GM12878 (cell line): Measurements from ENCODE around the gene SIRT5. TPM values are rescaled to one million over a fixed set of nuclear protein-coding genes. Genes with fewer than 3 reads are reported as not detected.

Experiments used
- ATAC-seq: fragments of 200-7000 bp; cut with Tn5 transposase; 3 replicates; pipeline ENCODE4 v1.9.1; 2020; ENCODE audit warnings: mild to moderate bottlenecking, moderate library complexity
- BruUV-seq: library from RNA; stranded (reverse); fragments of 400-500 nt; replicated peaks from 2 replicates; lab custom pipeline; 2021; lab: Mats Ljungman, UMichigan
- CTCF ChIA-PET: fragments of 300-600 bp; sonication (Branson Sonifier 250); formaldehyde crosslinking; extraction: SDS; loops from one replicate; lab custom pipeline; 2021; ENCODE audit warnings: inconsistent platforms; lab: Yijun Ruan, JAX
- POLR2A ChIA-PET: fragments of 350-600 bp; formaldehyde crosslinking; extraction: SDS; loops from one replicate; lab custom pipeline; 2021; ENCODE audit warnings: inconsistent platforms; lab: Charles Lee
- RAD21 ChIA-PET: fragments of 300-600 bp; sonication (Branson Sonifier 250); formaldehyde crosslinking; loops from one replicate; lab custom pipeline; 2023; ENCODE audit warnings: antibody characterized with exemption; ENCODE audit not compliant: unreplicated experiment; lab: Charles Lee
- SMC1A ChIA-PET: fragments of 300-600 bp; sonication (Branson Sonifier 250); formaldehyde crosslinking; loops from one replicate; lab custom pipeline; 2023; ENCODE audit not compliant: unreplicated experiment, uncharacterized antibody; lab: Charles Lee
- DNase-seq: peaks from one replicate; pipeline ENCODE4 v3.0.0-alpha.2; 2011; ENCODE audit warnings: low read depth, low spot score
- FAIRE-seq: peaks from 3 replicates; lab custom pipeline; 2011; peaks lifted over from hg19 to GRCh38; lab: Jason Lieb, UNC
- H2AFZ ChIP-seq: 2 replicates; pipeline ENCODE4 v1.6.0; 2011; ENCODE audit warnings: low read depth, low read length, control low read depth; ENCODE audit not compliant: control insufficient read depth
- H3K27ac ChIP-seq: 2 replicates; pipeline ENCODE4 v1.5.1; 2011; ENCODE audit warnings: control low read depth; ENCODE audit not compliant: control insufficient read depth, insufficient read depth
- H3K27me3 ChIP-seq, 2 experiments: replicated peaks in 1 of 2; 2 replicates each; pipeline versions ENCODE4 v1.6.0 to v1.6.1; 2011; ENCODE audit warnings: low read length in 1 of 2; ENCODE audit not compliant: control insufficient read depth in 2 of 2, insufficient read depth in 2 of 2
- H3K36me3 ChIP-seq, 2 experiments: 2 replicates each; pipeline ENCODE4 v1.5.1; 2011; ENCODE audit warnings: low read length in 1 of 2; ENCODE audit not compliant: control insufficient read depth in 2 of 2, insufficient read depth in 2 of 2
- H3K4me1 ChIP-seq: 2 replicates; pipeline ENCODE4 v1.6.1; 2011; ENCODE audit warnings: mild to moderate bottlenecking, low read length, moderate library complexity, mixed read lengths; ENCODE audit not compliant: control insufficient read depth, insufficient read depth
- H3K4me2 ChIP-seq: 2 replicates; pipeline ENCODE4 v1.6.0; 2011; ENCODE audit warnings: control low read depth; ENCODE audit not compliant: control insufficient read depth, insufficient read depth
- H3K4me3 ChIP-seq: fragments of 200-600 bp; sonication (generic); 2 replicates; pipeline ENCODE4 v1.5.1; 2016
- H3K79me2 ChIP-seq: 2 replicates; pipeline ENCODE4 v1.6.0; 2011; ENCODE audit warnings: low read length; ENCODE audit not compliant: control insufficient read depth, insufficient read depth
- H3K9ac ChIP-seq: 2 replicates; pipeline ENCODE4 v1.8.0; 2011; ENCODE audit warnings: low read length, control low read depth, mixed read lengths; ENCODE audit not compliant: control insufficient read depth, insufficient read depth
- H3K9me3 ChIP-seq: replicated peaks from 3 replicates; pipeline ENCODE4 v1.5.1; 2011; ENCODE audit warnings: mild to moderate bottlenecking, low read length; ENCODE audit not compliant: control insufficient read depth, insufficient read depth
- H4K20me1 ChIP-seq: 2 replicates; pipeline ENCODE4 v1.6.0; 2011; ENCODE audit not compliant: control insufficient read depth, insufficient read depth
- BCL3 ChIP-seq: IDR thresholded peaks from 2 replicates; pipeline ENCODE4 v1.6.1; 2011; ENCODE audit warnings: borderline replicate concordance, low read depth, mild to moderate bottlenecking, moderate library complexity, low read length; ENCODE audit not compliant: insufficient read depth, poor library complexity, severe bottlenecking
- FOS ChIP-seq: IDR thresholded peaks from 3 replicates; pipeline ENCODE4 v1.6.1; 2011; ENCODE audit warnings: borderline replicate concordance; ENCODE audit not compliant: insufficient read length; ENCODE audit errors: extremely low read depth
- NFIC ChIP-seq: IDR thresholded peaks from 2 replicates; pipeline ENCODE4 v1.6.1; 2012; ENCODE audit warnings: low read depth, mild to moderate bottlenecking, inconsistent platforms, low read length, moderate library complexity
- NR2F1 ChIP-seq: fragments of 450-650 bp; conservative IDR thresholded peaks from 2 replicates; pipeline ENCODE4 v1.6.1; 2017; ENCODE audit warnings: mild to moderate bottlenecking
- STAT1 ChIP-seq: fragments of 450-650 bp; conservative IDR thresholded peaks from 2 replicates; pipeline ENCODE4 v1.6.1; 2014; ENCODE audit warnings: antibody characterized with exemption, mild to moderate bottlenecking
- YBX1 ChIP-seq: fragments of 450-650 bp; IDR thresholded peaks from 2 replicates; pipeline ENCODE4 v1.6.1; 2016; ENCODE audit warnings: antibody characterized with exemption
- YY1 ChIP-seq: IDR thresholded peaks from 2 replicates; pipeline ENCODE4 v1.6.1; 2011; ENCODE audit warnings: low read depth, mild to moderate bottlenecking, low read length
- WGBS: methylation state at CpG from one replicate; pipeline ENCODE4 v1.1.6; 2016; ENCODE audit warnings: low lambda C conversion rate; ENCODE audit not compliant: insufficient replicate concordance, insufficient coverage; ENCODE audit errors: missing lambda C conversion rate; 5-methylcytosine and 5-hydroxymethylcytosine counted together
- in situ Hi-C: fragments of 300-500 bp; cut with MboI; formaldehyde crosslinking; loops from 9 replicates; pipeline ENCODE4 v1.14.3; 2018; ENCODE audit warnings: mixed read lengths
- intact Hi-C: fragments of 100-400 bp; cut with micrococcal nuclease; formaldehyde crosslinking; loops from one replicate; pipeline ENCODE4 v1.14.2; 2022; ENCODE audit not compliant: unreplicated experiment
- polyA plus RNA-seq, 11 experiments: library from polyadenylated mRNA; depleted of rRNA in 4 of 11; unstranded in 6 of 11; stranded (reverse) in 5 of 11; fragments of >200 nt; fragmentation: Nextera tagmentation in 4 of 11; fragmentation: Illumina TruSeq in 1 of 11; extraction: Ambion mirVana in 4 of 11; extraction: Trizol in 1 of 11; gene quantifications; 1 replicate in 1 of 11; 2 replicates in 10 of 11; pipeline versions ENCODE4 v1.2.1 to v1.2.3, GENCODE V29; 2011 to 2016; ENCODE audit warnings: inconsistent platforms in 2 of 11, missing spikeins in 2 of 11, low read depth in 1 of 11
- total RNA-seq, 4 experiments: library from RNA; depleted of rRNA in 3 of 4; stranded (reverse); fragments of >200 nt in 3 of 4; fragmentation: Illumina TruSeq in 1 of 4; extraction: Trizol in 1 of 4; gene quantifications; 2 replicates each; pipeline versions ENCODE4 v1.2.1 to v1.2.3, GENCODE V29; 2013 to 2021

The SIRT5 gene
- total and polyA plus RNA-seq, 10 of the 15 experiments (the other 5 are each of a cell fraction or from before 2014, with no cell fraction given), result 1.7 to 12.4 (median 10.0) TPM

- ChIA-PET CTCF (interaction anchor here (1.1 to 5.0 kb wide), 5 partner anchors 9 to 232 kb away, joined by 3 to 28 read pairs (median 8); partner anchors contain the start of gene SIRT5), RAD21 (interaction anchor here (1.2 to 1.7 kb wide), 2 partner anchors 12 kb away, joined by 3 to 6 read pairs; partner anchors contain the start of gene SIRT5), SMC1A (interaction anchor here (0.6 to 1.2 kb wide), 5 partner anchors 12 to 652 kb away, joined by 3 to 5 read pairs (median 3); partner anchors contain the start of gene SIRT5), POLR2A (no interaction called here)
- H3K27me3 ChIP-seq, result no peaks in the 10 kb centered on the region
- ATAC-seq, result no peak
- H3K27ac ChIP-seq, result no peak overlapping the region
- no peak overlapping the region for H2AFZ ChIP-seq
- intact Hi-C loops (no loop called here), in situ Hi-C loops (no loop called here)
- DNase-seq, result no peak
- H3K4me2 ChIP-seq, result no peak overlapping the region
- WGBS, result 86% methylated on average over 1 of the region's 1 CpG
- no TSS peak for BruUV-seq
- H3K9ac ChIP-seq, result no peak overlapping the region
- no peaks in the 10 kb centered on the region for H3K9me3 ChIP-seq
- no peaks in the 10 kb centered on the region for H3K79me2 ChIP-seq
- FAIRE-seq, result no peak
- TF ChIP-seq YY1 (no peak), BCL3 (no peak), STAT1 (no peak), NR2F1 (no peak)
- no peaks in the 10 kb centered on the region for H3K36me3 ChIP-seq
- no peaks in the 10 kb centered on the region for H4K20me1 ChIP-seq
- H3K4me1 ChIP-seq, result no peaks in the 10 kb centered on the region
- H3K4me3 ChIP-seq, result no peak overlapping the region
Measured at GRCh38 chr6:13563009-13563408, 11.4 kb upstream of the SIRT5 start.

DNA sequence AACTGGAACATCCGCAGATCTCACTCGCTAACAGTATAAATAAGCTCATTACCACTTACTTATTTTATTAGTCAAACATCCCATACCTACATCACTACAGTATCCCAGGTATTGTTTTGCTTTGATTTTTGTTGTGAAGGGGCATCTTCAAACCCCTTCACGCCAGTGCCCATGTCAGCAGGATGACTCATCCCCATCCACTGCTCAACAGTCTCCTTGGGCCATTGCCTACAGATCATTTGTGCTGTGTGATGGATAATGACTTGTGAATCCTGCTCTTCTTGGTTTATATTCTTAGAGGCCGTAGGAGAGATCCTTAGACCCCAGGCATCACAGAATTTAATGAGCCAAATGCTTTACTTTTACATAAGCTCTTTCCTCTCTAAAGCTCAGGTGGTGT lies 8.5 kb upstream of the SIRT5 start:
- Histone ChIP-seq H3K9me3 (no peaks in the 10 kb centered on the region), H3K4me3 (no peak overlapping the region), H2AFZ (no peak overlapping the region), H3K4me1 (no peaks in the 10 kb centered on the region), H3K79me2 (no peaks in the 10 kb centered on the region), H3K27ac (no peak overlapping the region), H4K20me1 (no peaks in the 10 kb centered on the region), H3K36me3 (no peaks in the 10 kb centered on the region), H3K27me3 (no peaks in the 10 kb centered on the region), H3K4me2 (no peak overlapping the region), H3K9ac (no peak overlapping the region)
- TF ChIP-seq FOS (no peak), NFIC (no peak), YBX1 (no peak)
- in situ Hi-C loops (no loop called here), intact Hi-C loops (no loop called here)
- DNase-seq, result no peak
- WGBS, result 51% methylated on average over 4 of the region's 4 CpGs
- no TSS peak for BruUV-seq
- CTCF ChIA-PET, result interaction anchor here (0.5 to 0.9 kb wide), 2 partner anchors 9 to 41 kb away, joined by 3 read pairs; partner anchors contain the start of gene SIRT5
- no peak for ATAC-seq
- SMC1A ChIA-PET, result interaction anchor here (0.9 kb wide), 1 partner anchor 121 kb away, joined by 3 read pairs; no protein-coding TSS in a partner anchor
- RAD21 ChIA-PET, result no interaction called here
- POLR2A ChIA-PET, result no interaction called here
- FAIRE-seq, result no peak
